SK-N-SH (cell line): ENCODE measurements around the gene KCNF1. TPM values are rescaled to one million over a fixed set of nuclear protein-coding genes. Genes with fewer than 3 reads are reported as not detected.

Source experiments
- CTCF ChIA-PET: fragments of 300-600, 350-600 bp; formaldehyde crosslinking; extraction: SDS; loops from one replicate; lab custom pipeline; 2021; lab: Yijun Ruan, JAX
- POLR2A ChIA-PET: fragments of 350-600 bp; sonication (Branson Sonifier 250); formaldehyde crosslinking; extraction: SDS; loops from one replicate; lab custom pipeline; 2020; ENCODE audit warnings: antibody characterized with exemption, inconsistent platforms; lab: Yijun Ruan, JAX
- DNase-seq: peaks from one replicate; pipeline ENCODE4 v3.0.0; 2012
- H2AFZ ChIP-seq: fragments of 200-600 bp; sonication (generic); 2 replicates; pipeline ENCODE4 v1.8.1; 2016; ENCODE audit warnings: antibody characterized with exemption, mild to moderate bottlenecking, low read depth
- H3F3A ChIP-seq: fragments of 200-600 bp; sonication (generic); replicated peaks from 2 replicates; pipeline ENCODE3; 2016; ENCODE audit warnings: antibody characterized with exemption, mild to moderate bottlenecking; ENCODE audit not compliant: insufficient read depth
- H3K27ac ChIP-seq, 2 experiments: fragments of 200-500 bp in 1 of 2; fragments of 200-600 bp in 1 of 2; sonication (Bioruptor generic) in 1 of 2; sonication (generic), shearing (Covaris generic) in 1 of 2; 2 replicates each; pipeline versions ENCODE4 v1.5.1 to v1.6.1; 2014 to 2016; ENCODE audit warnings: low read depth in 2 of 2, inconsistent platforms in 1 of 2, low read length in 1 of 2, mild to moderate bottlenecking in 1 of 2, mixed read lengths in 1 of 2
- H3K27me3 ChIP-seq: fragments of 200-600 bp; sonication (generic), shearing (Covaris generic); 2 replicates; pipeline ENCODE4 v1.6.1; 2016; ENCODE audit warnings: mixed run types; ENCODE audit not compliant: insufficient read depth
- H3K36me3 ChIP-seq, 2 experiments: fragments of 200-500 bp in 1 of 2; fragments of 200-600 bp in 1 of 2; sonication (Bioruptor generic) in 1 of 2; sonication (generic) in 1 of 2; replicated peaks in 1 of 2; 2 replicates each; pipeline versions ENCODE3 to v1.5.1; 2014 to 2016; ENCODE audit warnings: low read length in 1 of 2, mild to moderate bottlenecking in 1 of 2; ENCODE audit not compliant: insufficient read depth in 2 of 2, control insufficient read depth in 1 of 2
- H3K4me1 ChIP-seq, 2 experiments: fragments of 200-500 bp in 1 of 2; fragments of 200-600 bp in 1 of 2; sonication (Bioruptor generic) in 1 of 2; sonication (generic), shearing (Covaris generic) in 1 of 2; 2 replicates each; pipeline versions ENCODE4 v1.5.1 to v1.6.1; 2014 to 2016; ENCODE audit warnings: low read depth in 1 of 2, low read length in 1 of 2, mixed run types in 1 of 2; ENCODE audit not compliant: insufficient read depth in 2 of 2, control insufficient read depth in 1 of 2
- H3K4me2 ChIP-seq: fragments of 200-600 bp; sonication (generic), shearing (Covaris generic); 2 replicates; pipeline ENCODE4 v1.6.1; 2017; ENCODE audit warnings: mixed run types
- H3K4me3 ChIP-seq, 2 experiments: fragments of 200-500 bp in 1 of 2; fragments of 200-600 bp in 1 of 2; sonication (Bioruptor generic) in 1 of 2; sonication (generic), shearing (Covaris generic) in 1 of 2; 2 replicates each; pipeline versions ENCODE4 v1.5.1 to v1.8.1; 2014 to 2016; ENCODE audit warnings: low read depth in 2 of 2, inconsistent platforms in 1 of 2, low read length in 1 of 2, mild to moderate bottlenecking in 1 of 2, mixed read lengths in 1 of 2, moderate library complexity in 1 of 2
- H3K79me2 ChIP-seq: fragments of 200-600 bp; sonication (generic); 2 replicates; pipeline ENCODE4 v1.8.1; 2017; ENCODE audit warnings: mild to moderate bottlenecking; ENCODE audit not compliant: insufficient read depth
- H3K9ac ChIP-seq: fragments of 200-600 bp; sonication (generic); 2 replicates; pipeline ENCODE4 v1.6.1; 2017; ENCODE audit warnings: mixed run types
- H3K9me2 ChIP-seq: fragments of 200-600 bp; sonication (generic); 2 replicates; pipeline ENCODE4 v1.6.1; 2017; ENCODE audit warnings: mixed run types
- H3K9me3 ChIP-seq: fragments of 200-600 bp; sonication (generic); 2 replicates; pipeline ENCODE4 v1.6.1; 2017; ENCODE audit warnings: mixed run types, mild to moderate bottlenecking, moderate library complexity
- H4K20me1 ChIP-seq: fragments of 200-600 bp; sonication (generic); 2 replicates; pipeline ENCODE4 v1.6.1; 2017; ENCODE audit warnings: mild to moderate bottlenecking, mixed run types; ENCODE audit not compliant: insufficient read depth
- CHD2 ChIP-seq: fragments of 150-350 bp; IDR thresholded peaks from 2 replicates; pipeline ENCODE4 v1.6.1; 2018; ENCODE audit warnings: low read length; ENCODE audit not compliant: partially characterized antibody
- EZH2phosphoT487 ChIP-seq: fragments of 200-600 bp; sonication (generic); IDR thresholded peaks from 2 replicates; pipeline ENCODE4 v1.6.1; 2017; ENCODE audit warnings: low read depth, mixed run types, mild to moderate bottlenecking, antibody characterized with exemption, moderate library complexity, borderline replicate concordance
- FOXM1 ChIP-seq: IDR thresholded peaks from 2 replicates; pipeline ENCODE4 v1.4.0; 2012; ENCODE audit warnings: low read depth, mild to moderate bottlenecking
- JUND ChIP-seq: IDR thresholded peaks from 2 replicates; pipeline ENCODE4 v1.4.0; 2012
- MXI1 ChIP-seq: IDR thresholded peaks from 2 replicates; pipeline ENCODE4 v1.6.1; 2012; ENCODE audit warnings: mild to moderate bottlenecking, low read depth, low read length, improper control_type of control experiment
- NRF1 ChIP-seq: IDR thresholded peaks from 2 replicates; pipeline ENCODE4 v1.6.1; 2012; ENCODE audit warnings: low read depth, mild to moderate bottlenecking, low read length
- POLR2AphosphoS5 ChIP-seq: IDR thresholded peaks from 2 replicates; pipeline ENCODE4 v1.6.1; 2012; ENCODE audit warnings: low read depth, low read length
- YY1 ChIP-seq: IDR thresholded peaks from 2 replicates; pipeline ENCODE4 v1.4.0; 2012; ENCODE audit warnings: low read depth, mild to moderate bottlenecking
- WGBS: methylation state at CpG from one replicate; pipeline ENCODE4 v1.1.6; 2017; ENCODE audit warnings: low lambda C conversion rate; 5-methylcytosine and 5-hydroxymethylcytosine counted together
- polyA plus RNA-seq, 3 experiments: library from polyadenylated mRNA; depleted of rRNA; stranded (reverse); fragments of >200 nt; gene quantifications; 2 replicates each; pipeline ENCODE4 v1.2.3, GENCODE V29; 2012
- TF ChIP-seq, protein P1 (sequence below): IDR thresholded peaks from 2 replicates; pipeline ENCODE4; 2012
- TF ChIP-seq, protein P2 (sequence below): IDR thresholded peaks from 2 replicates; pipeline ENCODE4 v1.4.0; 2012; ENCODE audit warnings: low read depth, borderline replicate concordance
- TF ChIP-seq, protein P3 (sequence below): IDR thresholded peaks from 2 replicates; pipeline ENCODE4 v1.6.1; 2012; ENCODE audit warnings: mild to moderate bottlenecking, low read depth, low read length, moderate library complexity
- TF ChIP-seq, protein P4 (sequence below): IDR thresholded peaks from 2 replicates; pipeline ENCODE4 v1.4.0; 2012; ENCODE audit warnings: low read depth, borderline replicate concordance

KCNF1 gene
- polyA plus RNA-seq, 1 of the 3 experiments (the other 2 are of a cell fraction): 0.23 TPM

DNA sequence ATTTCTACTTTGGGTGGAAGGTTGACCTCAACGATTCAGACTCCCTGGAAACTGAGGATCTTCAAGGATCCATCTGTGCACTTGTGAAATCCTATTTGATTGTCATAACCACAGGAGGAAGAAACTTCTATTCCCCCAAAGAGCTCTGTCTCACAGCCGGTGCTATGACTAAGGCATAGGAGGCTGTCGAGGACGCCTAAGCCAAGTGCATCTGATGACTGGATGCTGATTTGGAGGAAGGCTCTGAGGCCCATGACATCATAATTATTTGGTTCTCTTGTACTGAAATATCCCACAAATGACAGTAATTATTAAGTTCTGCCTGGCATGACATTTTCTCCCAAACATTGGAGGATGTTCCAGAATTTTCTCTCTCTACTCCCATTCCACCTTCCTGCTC lies 13.8 kb upstream of the KCNF1 start:
- H2AFZ ChIP-seq: no peak overlapping the region
- DNase-seq: no peak
- H3K27me3 ChIP-seq: no peaks in the 10 kb centered on the region; the same call in 1 of the 2 replicates
- no peak overlapping the region for H3K27ac ChIP-seq
- ChIA-PET POLR2A (no interaction called here), CTCF (interaction anchor here (0.7 to 6.0 kb wide), 6 partner anchors 8 to 226 kb away, joined by 3 to 45 read pairs (median 7); no protein-coding TSS in a partner anchor)
- TF ChIP-seq, protein P1, sequence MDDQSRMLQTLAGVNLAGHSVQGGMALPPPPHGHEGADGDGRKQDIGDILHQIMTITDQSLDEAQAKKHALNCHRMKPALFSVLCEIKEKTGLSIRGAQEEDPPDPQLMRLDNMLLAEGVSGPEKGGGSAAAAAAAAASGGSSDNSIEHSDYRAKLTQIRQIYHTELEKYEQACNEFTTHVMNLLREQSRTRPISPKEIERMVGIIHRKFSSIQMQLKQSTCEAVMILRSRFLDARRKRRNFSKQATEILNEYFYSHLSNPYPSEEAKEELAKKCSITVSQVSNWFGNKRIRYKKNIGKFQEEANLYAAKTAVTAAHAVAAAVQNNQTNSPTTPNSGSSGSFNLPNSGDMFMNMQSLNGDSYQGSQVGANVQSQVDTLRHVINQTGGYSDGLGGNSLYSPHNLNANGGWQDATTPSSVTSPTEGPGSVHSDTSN: no peak
- TF ChIP-seq MXI1 (no peak), JUND (no peak), EZH2phosphoT487 (no peak), YY1 (no peak), CHD2 (no peak), NRF1 (no peak), FOXM1 (no peak), POLR2AphosphoS5 (no peak)
- TF ChIP-seq, protein P2, sequence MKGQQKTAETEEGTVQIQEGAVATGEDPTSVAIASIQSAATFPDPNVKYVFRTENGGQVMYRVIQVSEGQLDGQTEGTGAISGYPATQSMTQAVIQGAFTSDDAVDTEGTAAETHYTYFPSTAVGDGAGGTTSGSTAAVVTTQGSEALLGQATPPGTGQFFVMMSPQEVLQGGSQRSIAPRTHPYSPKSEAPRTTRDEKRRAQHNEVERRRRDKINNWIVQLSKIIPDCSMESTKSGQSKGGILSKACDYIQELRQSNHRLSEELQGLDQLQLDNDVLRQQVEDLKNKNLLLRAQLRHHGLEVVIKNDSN: no peak
- TF ChIP-seq, protein P3, sequence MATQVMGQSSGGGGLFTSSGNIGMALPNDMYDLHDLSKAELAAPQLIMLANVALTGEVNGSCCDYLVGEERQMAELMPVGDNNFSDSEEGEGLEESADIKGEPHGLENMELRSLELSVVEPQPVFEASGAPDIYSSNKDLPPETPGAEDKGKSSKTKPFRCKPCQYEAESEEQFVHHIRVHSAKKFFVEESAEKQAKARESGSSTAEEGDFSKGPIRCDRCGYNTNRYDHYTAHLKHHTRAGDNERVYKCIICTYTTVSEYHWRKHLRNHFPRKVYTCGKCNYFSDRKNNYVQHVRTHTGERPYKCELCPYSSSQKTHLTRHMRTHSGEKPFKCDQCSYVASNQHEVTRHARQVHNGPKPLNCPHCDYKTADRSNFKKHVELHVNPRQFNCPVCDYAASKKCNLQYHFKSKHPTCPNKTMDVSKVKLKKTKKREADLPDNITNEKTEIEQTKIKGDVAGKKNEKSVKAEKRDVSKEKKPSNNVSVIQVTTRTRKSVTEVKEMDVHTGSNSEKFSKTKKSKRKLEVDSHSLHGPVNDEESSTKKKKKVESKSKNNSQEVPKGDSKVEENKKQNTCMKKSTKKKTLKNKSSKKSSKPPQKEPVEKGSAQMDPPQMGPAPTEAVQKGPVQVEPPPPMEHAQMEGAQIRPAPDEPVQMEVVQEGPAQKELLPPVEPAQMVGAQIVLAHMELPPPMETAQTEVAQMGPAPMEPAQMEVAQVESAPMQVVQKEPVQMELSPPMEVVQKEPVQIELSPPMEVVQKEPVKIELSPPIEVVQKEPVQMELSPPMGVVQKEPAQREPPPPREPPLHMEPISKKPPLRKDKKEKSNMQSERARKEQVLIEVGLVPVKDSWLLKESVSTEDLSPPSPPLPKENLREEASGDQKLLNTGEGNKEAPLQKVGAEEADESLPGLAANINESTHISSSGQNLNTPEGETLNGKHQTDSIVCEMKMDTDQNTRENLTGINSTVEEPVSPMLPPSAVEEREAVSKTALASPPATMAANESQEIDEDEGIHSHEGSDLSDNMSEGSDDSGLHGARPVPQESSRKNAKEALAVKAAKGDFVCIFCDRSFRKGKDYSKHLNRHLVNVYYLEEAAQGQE: no peak
- TF ChIP-seq, protein P4, sequence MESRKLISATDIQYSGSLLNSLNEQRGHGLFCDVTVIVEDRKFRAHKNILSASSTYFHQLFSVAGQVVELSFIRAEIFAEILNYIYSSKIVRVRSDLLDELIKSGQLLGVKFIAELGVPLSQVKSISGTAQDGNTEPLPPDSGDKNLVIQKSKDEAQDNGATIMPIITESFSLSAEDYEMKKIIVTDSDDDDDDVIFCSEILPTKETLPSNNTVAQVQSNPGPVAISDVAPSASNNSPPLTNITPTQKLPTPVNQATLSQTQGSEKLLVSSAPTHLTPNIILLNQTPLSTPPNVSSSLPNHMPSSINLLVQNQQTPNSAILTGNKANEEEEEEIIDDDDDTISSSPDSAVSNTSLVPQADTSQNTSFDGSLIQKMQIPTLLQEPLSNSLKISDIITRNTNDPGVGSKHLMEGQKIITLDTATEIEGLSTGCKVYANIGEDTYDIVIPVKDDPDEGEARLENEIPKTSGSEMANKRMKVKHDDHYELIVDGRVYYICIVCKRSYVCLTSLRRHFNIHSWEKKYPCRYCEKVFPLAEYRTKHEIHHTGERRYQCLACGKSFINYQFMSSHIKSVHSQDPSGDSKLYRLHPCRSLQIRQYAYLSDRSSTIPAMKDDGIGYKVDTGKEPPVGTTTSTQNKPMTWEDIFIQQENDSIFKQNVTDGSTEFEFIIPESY: no peak
- H4K20me1 ChIP-seq: no peaks in the 10 kb centered on the region
- H3K36me3 ChIP-seq: no peaks in the 10 kb centered on the region
- H3K9ac ChIP-seq: no peak overlapping the region
- H3K4me1 ChIP-seq: no peaks in the 10 kb centered on the region; a peak in 1 of 4 replicates
- no peak overlapping the region for H3K4me2 ChIP-seq
- no peaks in the 10 kb centered on the region for H3K79me2 ChIP-seq
- 75% methylated on average over 4 of the region's 4 CpGs for WGBS
- no peaks in the 10 kb centered on the region for H3K9me2 ChIP-seq
- H3F3A ChIP-seq: no peaks in the 10 kb centered on the region
- H3K9me3 ChIP-seq: no peaks in the 10 kb centered on the region
- H3K4me3 ChIP-seq: no peak overlapping the region
